ENCODE results near the gene IL1R2. TPM values are rescaled to one million over a fixed set of nuclear protein-coding genes. Genes with fewer than 3 reads are reported as not detected.

The IL1R2 gene
- total RNA-seq, 1 experiment from 2014 or later: 0.22 TPM

GRCh38 chr2:102028470-102028869, 36.7 kb downstream of the IL1R2 start:
- Mint-ChIP-seq H3K4me3 (no peak overlapping the region), H3K27me3 (ENCODE audit: low read depth) (no peaks in the 10 kb centered on the region), H3K4me1 (no peaks in the 10 kb centered on the region; the same call in 1 of the 2 replicates), H3K36me3 (no peaks in the 10 kb centered on the region), H3K9me3 (peaks cover 3% of the 10 kb centered on the region; the same call in 1 of the 2 replicates), H3K27ac (no peak overlapping the region)
- CTCF ChIA-PET: no interaction called here
- POLR2A ChIA-PET: no interaction called here
- DNase-seq (ENCODE audit: low spot score) (no peak), ATAC-seq (no peak)
- TF ChIP-seq MLX (CRISPR knock-in tag; IDR thresholded peaks at IDR 0.05) (no peak), CBFB (CRISPR knock-in tag; IDR thresholded peaks at IDR 0.05; ENCODE audit: low read depth) (no peak), ZNF532 (CRISPR knock-in tag; IDR thresholded peaks at IDR 0.05; ENCODE audit: borderline replicate concordance) (no peak), E2F4 (CRISPR knock-in tag; IDR thresholded peaks at IDR 0.05; ENCODE audit: borderline replicate concordance, low read depth) (no peak), MAX (CRISPR knock-in tag; IDR thresholded peaks at IDR 0.05) (no peak), AFF4 (CRISPR knock-in tag; IDR thresholded peaks at IDR 0.05; ENCODE audit: borderline replicate concordance) (no peak), AR (CRISPR knock-in tag; IDR thresholded peaks at IDR 0.05) (no peak), E2F1 (CRISPR knock-in tag; IDR thresholded peaks at IDR 0.05) (no peak), SMAD3 (CRISPR knock-in tag; IDR thresholded peaks at IDR 0.05; ENCODE audit: borderline replicate concordance) (no peak), NR2C2 (CRISPR knock-in tag; IDR thresholded peaks at IDR 0.05) (no peak), ZNF232 (CRISPR knock-in tag; IDR thresholded peaks at IDR 0.05) (no peak), PREB (CRISPR knock-in tag; IDR thresholded peaks at IDR 0.05; ENCODE audit: borderline replicate concordance) (no peak), ERG (CRISPR knock-in tag; IDR thresholded peaks at IDR 0.05) (no peak), PRDM15 (CRISPR knock-in tag; IDR thresholded peaks at IDR 0.05) (no peak), ZNF423 (CRISPR knock-in tag; IDR thresholded peaks at IDR 0.05) (no peak), MYBL2 (CRISPR knock-in tag; IDR thresholded peaks at IDR 0.05) (no peak)
